KOPT-K1 (cell line): ENCODE measurements around the gene SH3RF3.

Source experiments
- H3K27ac ChIP-seq: fragments of 200-600 bp; sonication (generic); 2 replicates; pipeline ENCODE4 v1.5.1; 2016; ENCODE audit warnings: antibody characterized with exemption, mild to moderate bottlenecking, low read depth, low read length; ENCODE audit not compliant: poor library complexity, severe bottlenecking
- H3K36me3 ChIP-seq: fragments of 200-600 bp; sonication (generic); 2 replicates; pipeline ENCODE4 v1.5.1; 2017; ENCODE audit warnings: antibody characterized with exemption, mild to moderate bottlenecking, low read length, moderate library complexity; ENCODE audit not compliant: insufficient read depth
- H3K9me3 ChIP-seq: fragments of 200-600 bp; sonication (generic); 2 replicates; pipeline ENCODE4 v1.5.1; 2017; ENCODE audit warnings: antibody characterized with exemption, low read length, mild to moderate bottlenecking; ENCODE audit not compliant: insufficient read depth, poor library complexity, severe bottlenecking

Gene SH3RF3

GRCh38 chr2:109468893-109469292 is 339.9 kb downstream of the SH3RF3 start:
- Histone ChIP-seq H3K36me3 (no peaks in the 10 kb centered on the region), H3K27ac (no peak overlapping the region), H3K9me3 (no peaks in the 10 kb centered on the region)

- H3K9me3 ChIP-seq = no peaks in the 10 kb centered on the region
- no peak overlapping the region for H3K27ac ChIP-seq
- no peaks in the 10 kb centered on the region for H3K36me3 ChIP-seq
These were observed 342.7 kb downstream of the SH3RF3 start for GRCh38 chr2:109471658-109472057.

DNA sequence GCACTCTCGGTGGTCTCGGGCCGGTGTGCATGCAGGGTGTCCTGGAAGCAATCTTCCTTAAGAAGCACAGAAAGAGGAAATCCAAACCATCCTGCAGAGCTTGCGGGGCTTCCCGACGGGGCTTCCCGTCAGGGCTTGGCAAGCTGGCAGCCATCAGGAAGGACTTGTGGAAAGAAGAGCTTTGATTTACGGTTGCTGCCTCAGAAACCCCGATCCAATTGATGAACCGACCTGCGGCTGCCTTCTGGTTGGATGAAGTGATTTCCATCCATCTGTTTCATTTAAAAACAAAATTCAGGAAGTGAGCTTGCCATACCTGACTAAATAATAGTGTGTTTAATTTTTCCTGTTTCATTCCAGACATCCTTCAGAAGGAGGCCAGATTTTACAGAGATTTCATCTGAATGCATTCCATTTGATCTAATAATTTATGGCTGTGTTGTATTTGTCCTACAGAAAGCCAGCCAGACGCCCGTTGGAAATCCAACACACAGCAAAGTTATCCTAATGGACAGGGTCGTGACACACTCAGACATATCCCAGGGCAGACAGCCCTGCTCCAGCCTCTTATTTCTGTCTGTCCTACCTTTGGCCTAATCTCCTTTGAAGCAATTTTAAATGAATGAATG is 343.4 kb downstream of the SH3RF3 start:
- Histone ChIP-seq H3K36me3 (no peaks in the 10 kb centered on the region), H3K27ac (no peak overlapping the region), H3K9me3 (no peaks in the 10 kb centered on the region)

- Histone ChIP-seq H3K9me3 (no peaks in the 10 kb centered on the region), H3K36me3 (no peaks in the 10 kb centered on the region), H3K27ac (no peak overlapping the region)
These were observed 344.0 kb downstream of the SH3RF3 start for GRCh38 chr2:109472974-109473373.

DNA sequence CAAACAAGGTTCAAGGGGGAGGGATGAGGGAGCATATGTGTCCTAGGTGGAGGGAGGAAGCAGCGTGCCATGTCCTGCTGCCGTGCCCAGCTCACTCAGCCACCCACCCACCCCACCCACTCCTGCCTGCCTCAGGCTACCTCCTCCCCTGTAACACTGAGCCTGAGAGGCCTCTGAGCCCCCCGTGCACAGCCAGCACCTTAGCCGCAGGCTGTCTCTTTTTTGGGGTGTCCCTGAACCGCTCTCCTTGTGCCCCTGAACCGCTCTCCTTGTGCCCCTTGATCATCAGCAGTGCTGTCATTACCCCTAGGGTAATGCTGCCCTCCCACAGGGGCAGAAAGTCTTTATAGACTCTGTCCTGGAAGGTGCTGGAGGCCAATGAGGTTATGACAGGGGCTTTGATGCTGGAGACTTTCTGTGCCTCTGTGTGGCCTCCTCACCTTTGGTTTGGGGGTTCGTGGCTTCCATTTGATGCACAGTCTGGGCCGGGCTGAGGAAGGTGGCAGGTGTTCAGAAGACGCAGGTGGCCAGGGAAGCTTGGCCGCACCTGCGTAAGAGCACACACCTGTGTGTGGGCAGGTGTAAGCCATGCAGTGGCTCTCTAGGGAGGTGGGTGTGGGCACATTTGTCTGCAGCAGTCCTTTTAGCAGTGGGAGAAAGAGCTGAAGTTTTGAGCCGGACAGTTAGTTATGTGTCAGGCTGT is 344.8 kb downstream of the SH3RF3 start:
- H3K9me3 ChIP-seq = no peaks in the 10 kb centered on the region
- H3K36me3 ChIP-seq = no peaks in the 10 kb centered on the region
- H3K27ac ChIP-seq = no peak overlapping the region

GRCh38 chr2:109474319-109474825 is 345.4 kb downstream of the SH3RF3 start:
- Histone ChIP-seq H3K9me3 (no peaks in the 10 kb centered on the region), H3K27ac (no peak overlapping the region)

DNA sequence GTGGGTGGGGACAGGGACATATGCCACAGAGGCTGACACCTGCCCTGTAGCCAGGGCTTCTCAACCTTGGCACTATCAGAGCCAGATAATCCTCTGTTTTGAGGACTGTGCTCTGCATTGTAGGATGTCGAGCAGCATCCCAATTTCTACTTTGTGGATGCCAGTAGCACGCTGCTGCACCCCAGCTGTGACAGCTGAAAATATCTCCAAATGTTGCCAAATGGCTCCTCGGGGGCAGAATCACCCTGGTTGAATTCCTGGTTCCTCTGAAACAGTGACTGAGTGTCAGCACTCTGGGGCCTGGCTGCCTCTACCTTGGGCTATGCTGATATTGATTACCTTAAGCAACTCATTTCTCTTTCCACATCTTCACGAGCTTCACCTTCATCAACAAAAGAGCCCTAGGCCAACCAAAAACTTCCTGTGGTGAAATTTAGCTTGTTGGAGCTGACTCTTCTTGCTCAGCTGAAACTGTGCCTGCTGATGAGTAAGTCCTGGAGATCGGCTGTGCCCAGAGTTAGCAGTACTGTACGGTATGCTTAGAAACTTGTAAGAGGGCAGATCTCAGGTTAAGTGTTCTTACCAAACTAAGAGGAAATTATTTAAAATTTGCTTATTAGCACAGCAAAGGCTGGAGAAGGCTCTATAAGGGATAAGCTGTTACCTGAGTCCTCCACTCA is 346.7 kb downstream of the SH3RF3 start:
- Histone ChIP-seq H3K9me3 (no peaks in the 10 kb centered on the region), H3K36me3 (no peaks in the 10 kb centered on the region), H3K27ac (no peak overlapping the region)

More at GRCh38 chr2:109474319-109474825, 345.4 kb downstream of the SH3RF3 start:
- no peaks in the 10 kb centered on the region for H3K36me3 ChIP-seq

- Histone ChIP-seq H3K27ac (no peak overlapping the region), H3K36me3 (no peaks in the 10 kb centered on the region), H3K9me3 (no peaks in the 10 kb centered on the region)
These were observed 347.8 kb downstream of the SH3RF3 start for GRCh38 chr2:109476641-109477441.

GRCh38 chr2:109478906-109479493 is 350.0 kb downstream of the SH3RF3 start:
- Histone ChIP-seq H3K36me3 (no peaks in the 10 kb centered on the region), H3K9me3 (no peaks in the 10 kb centered on the region), H3K27ac (no peak overlapping the region)

DNA sequence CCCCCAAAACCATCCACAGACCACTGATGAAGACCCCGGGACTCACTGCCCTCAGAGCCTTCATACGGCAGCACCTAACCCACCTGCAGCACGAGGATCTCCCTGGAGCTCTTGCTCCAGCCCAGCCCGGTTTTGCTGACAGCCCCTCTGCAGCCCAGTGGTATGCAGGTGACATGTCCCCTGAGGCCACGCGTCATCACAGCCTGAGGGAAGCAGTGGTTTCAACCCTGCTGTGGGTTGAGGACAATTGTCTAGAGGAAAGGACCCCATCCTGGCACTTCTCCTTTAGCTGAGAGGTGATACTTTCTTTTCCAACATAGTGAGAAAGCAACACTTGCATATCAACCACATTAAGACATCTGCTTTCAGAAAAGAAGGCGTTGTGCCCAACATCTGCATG is 350.8 kb downstream of the SH3RF3 start:
- H3K9me3 ChIP-seq = no peaks in the 10 kb centered on the region
- H3K27ac ChIP-seq = no peak overlapping the region
- no peaks in the 10 kb centered on the region for H3K36me3 ChIP-seq

DNA sequence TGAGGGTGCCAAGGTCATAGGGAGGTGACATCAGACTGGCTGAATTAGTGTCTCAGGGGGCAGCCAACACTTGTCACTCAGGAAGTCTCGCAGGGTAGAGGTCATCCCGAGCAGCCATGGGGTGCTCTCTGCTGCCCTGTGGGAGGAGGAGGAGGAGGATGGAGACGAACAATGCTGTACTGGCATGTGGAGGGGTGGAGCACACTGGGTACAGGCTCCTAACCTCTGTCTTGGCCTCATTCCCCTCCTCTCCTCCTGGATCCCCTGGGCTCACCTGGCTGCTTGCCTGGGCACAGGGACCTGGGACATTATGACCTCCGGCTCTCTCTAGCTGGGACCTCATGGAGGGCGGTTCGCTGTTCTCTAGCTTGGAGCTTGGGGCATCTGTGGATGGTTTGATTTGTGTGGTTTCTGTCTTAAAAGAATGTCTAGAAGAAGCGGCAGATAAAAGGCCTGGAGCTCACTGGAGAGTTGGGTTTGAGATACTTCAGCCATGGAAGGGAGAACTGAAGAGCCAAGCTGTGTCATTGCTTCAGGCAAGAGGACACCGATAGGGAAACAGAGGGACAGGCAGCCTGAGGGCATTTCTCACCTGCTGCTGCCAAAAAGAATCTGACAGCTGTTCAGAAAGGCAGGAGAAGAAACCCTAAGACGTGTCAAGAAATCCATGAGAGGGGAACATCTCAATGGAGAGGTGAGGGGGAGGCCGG is 351.6 kb downstream of the SH3RF3 start:
- Histone ChIP-seq H3K27ac (no peak overlapping the region), H3K9me3 (no peaks in the 10 kb centered on the region), H3K36me3 (no peaks in the 10 kb centered on the region)

- H3K36me3 ChIP-seq = no peaks in the 10 kb centered on the region
- no peaks in the 10 kb centered on the region for H3K9me3 ChIP-seq
- H3K27ac ChIP-seq = no peak overlapping the region
These were observed 352.2 kb downstream of the SH3RF3 start for GRCh38 chr2:109481196-109481555.

- H3K9me3 ChIP-seq = no peaks in the 10 kb centered on the region
- H3K36me3 ChIP-seq = no peaks in the 10 kb centered on the region
- H3K27ac ChIP-seq = no peak overlapping the region
These were observed 352.6 kb downstream of the SH3RF3 start for GRCh38 chr2:109481599-109481998.

DNA sequence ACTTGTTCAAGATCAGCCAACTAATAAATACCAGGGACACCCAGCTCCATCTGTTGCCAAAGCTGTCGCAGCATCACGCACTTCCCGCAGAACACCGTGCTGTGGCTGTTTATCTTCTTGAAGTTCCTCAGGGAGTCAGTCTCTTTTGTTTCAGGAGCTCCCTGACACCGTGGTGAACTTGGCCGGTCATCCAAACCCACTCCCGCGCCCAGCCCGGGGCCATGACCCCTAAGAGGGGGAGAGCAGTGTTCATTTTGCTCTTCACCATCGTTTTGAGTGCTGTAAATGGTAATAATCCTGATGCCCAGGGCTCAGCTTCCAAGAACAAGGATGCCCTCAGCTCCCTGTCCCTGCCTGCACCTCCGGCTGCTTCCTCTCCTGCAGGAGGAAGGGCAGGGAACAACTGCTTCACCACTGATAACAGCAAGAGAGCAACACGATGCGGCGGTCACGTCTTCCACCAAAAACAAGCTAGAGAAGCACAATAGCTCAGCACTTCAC is 353.4 kb downstream of the SH3RF3 start:
- Histone ChIP-seq H3K36me3 (no peaks in the 10 kb centered on the region), H3K27ac (no peak overlapping the region), H3K9me3 (no peaks in the 10 kb centered on the region)
